IMR-90 (cell line): ENCODE results near the gene HEATR9. TPM values are rescaled to one million over a fixed set of nuclear protein-coding genes. Genes with fewer than 3 reads are reported as not detected.

Experiments
- ATAC-seq: fragments of 200-7000 bp; cut with Tn5 transposase; 2 replicates; pipeline ENCODE4 v1.9.1; 2020; ENCODE audit warnings: low read depth, mild to moderate bottlenecking, moderate library complexity
- BruUV-seq: library from RNA; stranded (reverse); fragments of 400-500 nt; replicated peaks from 2 replicates; lab custom pipeline; 2021; lab: Mats Ljungman, UMichigan
- CTCF ChIA-PET: fragments of 300-600 bp; formaldehyde crosslinking; extraction: SDS; loops from one replicate; lab custom pipeline; 2021; ENCODE audit warnings: antibody characterized with exemption; lab: Yijun Ruan, JAX
- POLR2A ChIA-PET: fragments of 300-600 bp; sonication (Branson Sonifier 250); formaldehyde crosslinking; loops from one replicate; lab custom pipeline; 2022; ENCODE audit warnings: antibody characterized with exemption; ENCODE audit not compliant: unreplicated experiment; lab: Charles Lee
- DNase-seq: peaks from one replicate; pipeline ENCODE4 v3.0.0; 2013
- H2AFZ ChIP-seq: replicated peaks from 2 replicates; pipeline ENCODE3; 2013; ENCODE audit warnings: low read length, mild to moderate bottlenecking; ENCODE audit not compliant: poor library complexity
- H2AK5ac ChIP-seq: 2 replicates; pipeline ENCODE4 v1.6.1; 2013; ENCODE audit warnings: low read depth, low read length, inconsistent platforms
- H2AK9ac ChIP-seq: replicated peaks from 2 replicates; pipeline ENCODE3; 2013; ENCODE audit warnings: mild to moderate bottlenecking, low read depth, low read length, moderate library complexity; ENCODE audit not compliant: poor library complexity
- H2BK120ac ChIP-seq: 2 replicates; pipeline ENCODE4 v1.6.1; 2013; ENCODE audit warnings: low read depth, low read length, inconsistent platforms
- H2BK15ac ChIP-seq: 3 replicates; pipeline ENCODE4 v1.6.1; 2013; ENCODE audit warnings: low read depth, low read length, inconsistent platforms
- H2BK20ac ChIP-seq: 2 replicates; pipeline ENCODE4 v1.6.1; 2013; ENCODE audit warnings: low read depth, mild to moderate bottlenecking, inconsistent platforms, low read length, moderate library complexity
- H2BK5ac ChIP-seq: 2 replicates; pipeline ENCODE4 v1.6.1; 2013; ENCODE audit warnings: mild to moderate bottlenecking, low read depth, low read length, inconsistent platforms; ENCODE audit not compliant: poor library complexity, severe bottlenecking
- H3K14ac ChIP-seq: replicated peaks from 2 replicates; pipeline ENCODE4 v1.6.1; 2013; ENCODE audit warnings: low read depth, low read length, inconsistent platforms
- H3K18ac ChIP-seq: 2 replicates; pipeline ENCODE4 v1.6.1; 2013; ENCODE audit warnings: low read depth, low read length, control low read depth
- H3K23ac ChIP-seq: 2 replicates; pipeline ENCODE4 v1.6.1; 2013; ENCODE audit warnings: low read depth, low read length, inconsistent platforms
- H3K27ac ChIP-seq: 2 replicates; pipeline ENCODE4 v1.5.1; 2013; ENCODE audit warnings: mild to moderate bottlenecking, control low read depth, low read length; ENCODE audit not compliant: insufficient read depth
- H3K27me3 ChIP-seq: 2 replicates; pipeline ENCODE4 v1.6.1; 2013; ENCODE audit warnings: low read length; ENCODE audit not compliant: control insufficient read depth, insufficient read depth
- H3K36me3 ChIP-seq: 2 replicates; pipeline ENCODE4 v1.6.1; 2013; ENCODE audit warnings: low read length, mixed read lengths; ENCODE audit not compliant: control insufficient read depth, insufficient read depth
- H3K4ac ChIP-seq: 2 replicates; pipeline ENCODE4 v1.6.1; 2013; ENCODE audit warnings: low read depth, low read length, inconsistent platforms
- H3K4me1 ChIP-seq: 2 replicates; pipeline ENCODE4 v1.6.1; 2013; ENCODE audit warnings: low read length, mixed read lengths; ENCODE audit not compliant: control insufficient read depth, insufficient read depth
- H3K4me2 ChIP-seq: 2 replicates; pipeline ENCODE4 v1.6.1; 2013; ENCODE audit warnings: low read depth, mild to moderate bottlenecking, control low read depth, low read length, moderate library complexity
- H3K4me3 ChIP-seq: 2 replicates; pipeline ENCODE4 v1.5.1; 2013; ENCODE audit warnings: low read depth, mild to moderate bottlenecking, control low read depth, low read length, moderate library complexity; ENCODE audit not compliant: insufficient read depth
- H3K56ac ChIP-seq: 2 replicates; pipeline ENCODE4 v1.6.1; 2013; ENCODE audit warnings: low read length, inconsistent platforms; ENCODE audit not compliant: insufficient read depth; ENCODE audit errors: extremely low read depth
- H3K79me1 ChIP-seq, 2 experiments: 2 replicates each; pipeline ENCODE4 v1.6.1; 2013; ENCODE audit warnings: low read length in 2 of 2, inconsistent platforms in 1 of 2, low read depth in 1 of 2
- H3K9ac ChIP-seq: 2 replicates; pipeline ENCODE4 v1.6.1; 2013; ENCODE audit warnings: low read depth, low read length, control low read depth
- H3K9me1 ChIP-seq: 2 replicates; pipeline ENCODE4 v1.6.1; 2013; ENCODE audit warnings: low read length, inconsistent platforms; ENCODE audit not compliant: insufficient read depth
- H3K9me3 ChIP-seq: 2 replicates; pipeline ENCODE4 v1.6.1; 2013; ENCODE audit warnings: low read length; ENCODE audit not compliant: control insufficient read depth, insufficient read depth
- H4K20me1 ChIP-seq: 2 replicates; pipeline ENCODE4 v1.6.1; 2013; ENCODE audit warnings: low read length, inconsistent platforms; ENCODE audit not compliant: insufficient read depth
- H4K5ac ChIP-seq: 2 replicates; pipeline ENCODE4 v1.6.1; 2013; ENCODE audit warnings: mild to moderate bottlenecking, low read depth, low read length, control low read depth
- H4K8ac ChIP-seq, 2 experiments: 2 replicates each; pipeline ENCODE4 v1.6.1; 2013; ENCODE audit warnings: low read depth in 2 of 2, low read length in 2 of 2, control low read depth in 1 of 2, inconsistent platforms in 1 of 2
- H4K91ac ChIP-seq: 2 replicates; pipeline ENCODE4 v1.6.1; 2013; ENCODE audit warnings: low read depth, low read length, inconsistent platforms; ENCODE audit not compliant: insufficient read depth
- CEBPB ChIP-seq: IDR thresholded peaks from 2 replicates; pipeline ENCODE4 v1.6.1; 2012; ENCODE audit warnings: low read depth, low read length, improper control_type of control experiment
- CHD1 ChIP-seq: IDR thresholded peaks from 2 replicates; pipeline ENCODE4 v1.6.1; 2012; ENCODE audit warnings: low read depth, low read length, improper control_type of control experiment
- RCOR1 ChIP-seq: IDR thresholded peaks from 2 replicates; pipeline ENCODE4 v1.6.1; 2012; ENCODE audit warnings: mild to moderate bottlenecking, low read length, improper control_type of control experiment; ENCODE audit not compliant: insufficient replicate concordance
- WGBS, 2 experiments: methylation state at CpG; one replicate each; pipeline versions ENCODE4 v1.1.5 to v1.1.7; 2013; ENCODE audit warnings: missing lambda C conversion rate in 2 of 2; ENCODE audit not compliant: insufficient read length in 1 of 2; ENCODE audit errors: extremely low coverage in 2 of 2; 5-methylcytosine and 5-hydroxymethylcytosine counted together
- dilution Hi-C: fragments of 300-500 bp; cut with HindIII; formaldehyde crosslinking; loops from one replicate; pipeline ENCODE4 v1.14.3; 2018; ENCODE audit warnings: low sequenced_read_pairs; ENCODE audit not compliant: unreplicated experiment
- in situ Hi-C: fragments of 300-500 bp; cut with MboI; formaldehyde crosslinking; loops from 3 replicates; pipeline ENCODE4 v1.14.3; 2019; ENCODE audit warnings: low sequenced_read_pairs, inconsistent platforms, mixed read lengths
- intact Hi-C: fragments of 100-400 bp; cut with micrococcal nuclease; formaldehyde crosslinking; loops from 2 replicates; pipeline ENCODE4 v1.10.0; 2022
- polyA plus RNA-seq, 3 experiments: library from polyadenylated mRNA; depleted of rRNA; stranded (reverse); fragments of >200 nt; gene quantifications; 2 replicates each; pipeline ENCODE4 v1.2.3, GENCODE V29; 2012; ENCODE audit warnings: low replicate concordance in 1 of 3
- total RNA-seq: library from RNA; depleted of rRNA; stranded (reverse); fragments of >200 nt; gene quantifications from 2 replicates; pipeline ENCODE4 v1.2.3, GENCODE V29; 2012

Gene HEATR9
- total and polyA plus RNA-seq, 2 of the 4 experiments (the other 2 are of a cell fraction), result not detected

DNA sequence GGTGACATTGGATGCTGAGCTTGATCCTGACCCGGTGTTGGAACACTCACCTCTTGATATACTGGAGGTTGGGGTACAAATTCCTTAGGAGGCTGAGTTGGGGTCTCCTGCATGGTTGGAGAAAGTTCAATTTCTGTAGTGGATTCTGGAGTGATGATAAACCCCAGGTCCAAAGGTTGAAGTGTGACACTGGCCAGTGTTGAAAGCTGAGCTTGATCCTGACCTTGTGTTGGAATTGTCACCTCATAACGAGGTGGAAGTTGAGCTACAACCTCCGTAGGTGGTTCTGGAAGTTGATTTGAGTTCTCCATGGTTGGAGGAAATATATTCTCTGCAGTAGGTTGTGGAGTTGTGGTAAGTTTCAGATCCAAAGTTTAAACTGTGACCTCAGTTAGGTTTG is 40.7 kb upstream of the HEATR9 start:
- POLR2A ChIA-PET, result no interaction called here

More for the DNA sequence above, 40.7 kb upstream of the HEATR9 start:
- Histone ChIP-seq H4K91ac (no peak overlapping the region), H2AK5ac (no peak overlapping the region), H3K9me3 (no peaks in the 10 kb centered on the region), H4K5ac (no peak overlapping the region), H4K8ac (no peak overlapping the region), H3K14ac (no peak overlapping the region), H3K4me2 (no peak overlapping the region), H2AFZ (no peak overlapping the region), H2BK20ac (no peak overlapping the region), H3K56ac (no peak overlapping the region), H3K23ac (no peak overlapping the region), H2BK15ac (no peak overlapping the region), H2BK120ac (no peak overlapping the region), H2BK5ac (no peak overlapping the region), H3K36me3 (no peaks in the 10 kb centered on the region), H3K9me1 (no peaks in the 10 kb centered on the region; the same call in 1 of the 2 replicates), H3K27ac (no peak overlapping the region), H3K4ac (no peak overlapping the region), H3K9ac (no peak overlapping the region), H2AK9ac (no peak overlapping the region), H3K4me3 (no peak overlapping the region), H3K18ac (no peak overlapping the region), H3K79me1 (no peaks in the 10 kb centered on the region), H3K4me1 (no peaks in the 10 kb centered on the region), H3K27me3 (peaks cover 2% of the 10 kb centered on the region; the same call in 1 of the 2 replicates), H4K20me1 (no peaks in the 10 kb centered on the region; the same call in 1 of the 2 replicates)
- intact Hi-C loops (no loop called here), dilution Hi-C loops (no loop called here), in situ Hi-C loops (no loop called here)
- WGBS, 2 experiments, result no CpG with 5 or more reads among the region's 3 CpGs
- ATAC-seq (no peak), DNase-seq (no peak)
- CTCF ChIA-PET, result no interaction called here
- no TSS peak for BruUV-seq
- TF ChIP-seq CHD1, result no peak
- TF ChIP-seq RCOR1, result no peak
- no peak for TF ChIP-seq CEBPB
